CD4-positive, alpha-beta T cell treated with Interferon gamma for 1 hour (primary cell): ENCODE measurements around the gene TDRD9.
A peak's percentile ranks its signal among the peaks of the same experiment; 100 is the strongest.

ENCODE experiments used
- DNase-seq: peaks from one replicate; pipeline ENCODE4 v3.0.0-alpha.2; 2020

The TDRD9 gene

GRCh38 chr14:103925316-103925715, 2.9 kb upstream of the TDRD9 start:
- DNase-seq: no peak

GRCh38 chr14:103927566-103927965, 690 bp upstream of the TDRD9 start:
- DNase-seq: no peak

GRCh38 chr14:103930051-103930604, 1.9 kb downstream of the TDRD9 start:
- no peak for DNase-seq

- DNase-seq: no peak
Measured at GRCh38 chr14:103931422-103931821, 3.2 kb downstream of the TDRD9 start.

- no peak for DNase-seq
Measured at GRCh38 chr14:103932791-103933490, 4.7 kb downstream of the TDRD9 start.

GRCh38 chr14:103935102-103935501, 6.8 kb downstream of the TDRD9 start:
- no peak for DNase-seq

GRCh38 chr14:103941462-103941861, 13.2 kb downstream of the TDRD9 start:
- no peak for DNase-seq

- no peak for DNase-seq
Measured at GRCh38 chr14:103941973-103942736, 13.9 kb downstream of the TDRD9 start, which contains the start of gene RD3L. TSS of gene RD3L (minus strand) at chr14:103942529. CDS start at chr14:103941695, 834 bp downstream.

- DNase-seq: no peak
Measured at GRCh38 chr14:103943673-103944072, 15.4 kb downstream of the TDRD9 start.

GRCh38 chr14:103946975-103947374, 18.7 kb downstream of the TDRD9 start:
- no peak for DNase-seq

- DNase-seq: no peak
Measured at GRCh38 chr14:103948442-103948841, 20.2 kb downstream of the TDRD9 start.

- no peak for DNase-seq
Measured at GRCh38 chr14:103949131-103949790, 21.0 kb downstream of the TDRD9 start.

GRCh38 chr14:103960457-103961055, 32.3 kb downstream of the TDRD9 start:
- no peak for DNase-seq

- DNase-seq: no peak
Measured at GRCh38 chr14:103961928-103962578, 33.8 kb downstream of the TDRD9 start.

GRCh38 chr14:103966631-103967030, 38.4 kb downstream of the TDRD9 start:
- DNase-seq: no peak

- DNase-seq: no peak
Measured at GRCh38 chr14:103969961-103970360, 41.7 kb downstream of the TDRD9 start.

- no peak for DNase-seq
Measured at GRCh38 chr14:103973354-103973753, 45.1 kb downstream of the TDRD9 start.

- no peak for DNase-seq
Measured at GRCh38 chr14:103974575-103974974, 46.3 kb downstream of the TDRD9 start.

- DNase-seq: peak; percentile 6
Measured at GRCh38 chr14:103980623-103981238, 52.5 kb downstream of the TDRD9 start.

- no peak for DNase-seq
Measured at GRCh38 chr14:103984196-103984595, 55.9 kb downstream of the TDRD9 start.

GRCh38 chr14:103989034-103989433, 60.8 kb downstream of the TDRD9 start:
- DNase-seq: no peak

- no peak for DNase-seq
Measured at GRCh38 chr14:103989964-103990363, 61.7 kb downstream of the TDRD9 start.
